Measurements from ENCODE around the gene GTF2I. TPM values are rescaled to one million over a fixed set of nuclear protein-coding genes. Genes with fewer than 3 reads are reported as not detected.
"Not testable (repeated sequence)": the region's sequence is repeated elsewhere in the genome, so short reads cannot be mapped to it uniquely, and the experiment has no call there.

The GTF2I gene
- total RNA-seq, 4 donors from 2014 or later: 142 to 376 (median 172) TPM

GRCh38 chr7:74725840-74726239 is 68.3 kb downstream of the GTF2I start:
- Histone ChIP-seq H3K4me1 (no peaks in the 10 kb centered on the region), H3K36me3 (peaks cover 25% of the 10 kb centered on the region), H3K27ac (no peak overlapping the region), H3K27me3 (no peaks in the 10 kb centered on the region), H3K9me3 (no peaks in the 10 kb centered on the region), H3K4me3 (no peak overlapping the region)
- TF ChIP-seq EP300 (IDR thresholded peaks at IDR 0.05) (no peak), CTCF (IDR thresholded peaks at IDR 0.05) (no peak), POLR2AphosphoS5 (IDR thresholded peaks at IDR 0.05) (no peak), POLR2A (IDR thresholded peaks at IDR 0.05) (no peak)
- 100% methylated on average over 1 of the region's 1 CpG for WGBS
- DNase-seq (ENCODE audit: low spot score in 2 of 2): no peak

GRCh38 chr7:74726309-74727101 is 69.0 kb downstream of the GTF2I start:
- no peaks in the 10 kb centered on the region for H3K4me1 ChIP-seq
- no peak overlapping the region for H3K27ac ChIP-seq
- no peak for DNase-seq (ENCODE audit: low spot score in 2 of 2)
- peaks cover 19% of the 10 kb centered on the region for H3K36me3 ChIP-seq
- WGBS: 93% methylated on average over 8 of the region's 8 CpGs
- H3K27me3 ChIP-seq: no peaks in the 10 kb centered on the region
- no peak for TF ChIP-seq EP300 (IDR thresholded peaks at IDR 0.05)
- no peak for TF ChIP-seq CTCF (IDR thresholded peaks at IDR 0.05)
- TF ChIP-seq POLR2AphosphoS5 (IDR thresholded peaks at IDR 0.05): no peak
- no peak for TF ChIP-seq POLR2A (IDR thresholded peaks at IDR 0.05)
- no peaks in the 10 kb centered on the region for H3K9me3 ChIP-seq
- no peak overlapping the region for H3K4me3 ChIP-seq

GRCh38 chr7:74728686-74729085 is 71.2 kb downstream of the GTF2I start:
- H3K4me1 ChIP-seq; H3K27ac ChIP-seq; H3K4me3 ChIP-seq; H3K9me3 ChIP-seq; DNase-seq (ENCODE audit: low spot score in 2 of 2); H3K27me3 ChIP-seq: not testable (repeated sequence)
- peaks cover 14% of the 10 kb centered on the region for H3K36me3 ChIP-seq
- no CpG with 5 or more reads among the region's 10 CpGs for WGBS

GRCh38 chr7:74730186-74730585 is 72.7 kb downstream of the GTF2I start:
- no CpG with 5 or more reads among the region's 5 CpGs for WGBS
- H3K27me3 ChIP-seq; DNase-seq (ENCODE audit: low spot score in 2 of 2); H3K9me3 ChIP-seq; H3K4me3 ChIP-seq; H3K27ac ChIP-seq; H3K4me1 ChIP-seq: not testable (repeated sequence)
- peaks cover 14% of the 10 kb centered on the region for H3K36me3 ChIP-seq

- H3K27me3 ChIP-seq; H3K4me1 ChIP-seq; H3K36me3 ChIP-seq; H3K4me3 ChIP-seq; DNase-seq (ENCODE audit: low spot score in 2 of 2); H3K27ac ChIP-seq; H3K9me3 ChIP-seq: not testable (repeated sequence)
- no CpG with 5 or more reads among the region's 14 CpGs for WGBS
Observed at GRCh38 chr7:74739974-74740703, 82.6 kb downstream of the GTF2I start.

- DNase-seq (ENCODE audit: low spot score in 2 of 2); H3K36me3 ChIP-seq; H3K4me1 ChIP-seq; H3K4me3 ChIP-seq; H3K9me3 ChIP-seq; H3K27me3 ChIP-seq; H3K27ac ChIP-seq: not testable (repeated sequence)
- no CpG with 5 or more reads among the region's 9 CpGs for WGBS
Observed at GRCh38 chr7:74743936-74744557, 86.5 kb downstream of the GTF2I start.

- H3K36me3 ChIP-seq; H3K27ac ChIP-seq; H3K27me3 ChIP-seq; H3K9me3 ChIP-seq; DNase-seq (ENCODE audit: low spot score in 2 of 2); H3K4me1 ChIP-seq; H3K4me3 ChIP-seq: not testable (repeated sequence)
- WGBS: no CpG with 5 or more reads among the region's 9 CpGs
Observed at GRCh38 chr7:74753921-74754482, 96.5 kb downstream of the GTF2I start.

- H3K27me3 ChIP-seq; H3K36me3 ChIP-seq; H3K27ac ChIP-seq; H3K4me1 ChIP-seq; DNase-seq (ENCODE audit: low spot score in 2 of 2); H3K4me3 ChIP-seq; H3K9me3 ChIP-seq: not testable (repeated sequence)
- no CpG with 5 or more reads among the region's 5 CpGs for WGBS
Observed at GRCh38 chr7:74756673-74757072, 99.2 kb downstream of the GTF2I start.

- WGBS: no CpG with 5 or more reads among the region's 7 CpGs
- not testable (repeated sequence) for H3K4me3 ChIP-seq; H3K4me1 ChIP-seq; H3K36me3 ChIP-seq; DNase-seq (ENCODE audit: low spot score in 2 of 2); H3K9me3 ChIP-seq; H3K27ac ChIP-seq; H3K27me3 ChIP-seq
Observed at GRCh38 chr7:74758268-74758667, 100.8 kb downstream of the GTF2I start.

- H3K4me3 ChIP-seq; H3K27ac ChIP-seq; DNase-seq (ENCODE audit: low spot score in 2 of 2); H3K36me3 ChIP-seq; H3K27me3 ChIP-seq; H3K9me3 ChIP-seq; H3K4me1 ChIP-seq: not testable (repeated sequence)
- WGBS: no CpG with 5 or more reads among the region's 3 CpGs
Observed at GRCh38 chr7:74758982-74759381, 101.5 kb downstream of the GTF2I start.
